GM12801 (cell line): ENCODE measurements around the gene OTOP3.

Experiments
- TF ChIP-seq, protein P1 (sequence below): IDR thresholded peaks from one replicate; pipeline ENCODE4 v1.5.1; 2011; ENCODE audit warnings: control low read depth; ENCODE audit not compliant: insufficient read length; ENCODE audit errors: extremely low read depth

The OTOP3 gene

DNA sequence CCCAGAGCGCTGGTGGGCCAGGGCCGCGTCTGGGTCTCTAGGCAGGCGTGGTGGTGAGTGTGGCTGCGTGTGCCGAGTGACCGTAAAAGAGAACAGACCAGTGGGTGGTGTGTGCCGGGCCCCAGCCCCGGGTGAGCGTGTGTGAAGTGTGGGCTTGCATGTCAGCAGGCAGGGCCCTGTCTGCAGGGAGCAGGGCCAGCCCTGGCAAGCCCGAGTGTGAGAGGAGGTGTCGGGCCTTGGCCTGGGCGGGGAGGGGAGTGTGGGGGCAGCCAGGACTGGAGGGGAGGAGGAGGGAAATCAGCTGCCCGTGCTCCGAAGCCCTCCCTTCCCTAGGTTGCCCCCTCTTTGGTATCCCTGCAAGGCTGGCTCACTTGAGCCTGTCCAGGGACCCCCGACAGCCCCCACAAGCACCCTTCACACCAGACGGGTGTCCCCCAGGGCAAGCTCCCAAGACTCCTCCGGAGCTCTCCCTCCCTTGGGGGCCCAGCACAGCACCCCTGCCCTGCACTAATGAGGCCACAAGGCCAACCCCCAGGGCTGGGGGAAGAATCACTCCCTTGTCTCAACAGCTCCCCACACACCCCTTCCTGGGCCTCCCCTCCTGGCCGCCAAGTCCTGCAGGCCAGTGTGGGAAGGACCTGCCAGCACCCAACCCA, 14.5 kb upstream of the OTOP3 start:
- TF ChIP-seq, protein P1, sequence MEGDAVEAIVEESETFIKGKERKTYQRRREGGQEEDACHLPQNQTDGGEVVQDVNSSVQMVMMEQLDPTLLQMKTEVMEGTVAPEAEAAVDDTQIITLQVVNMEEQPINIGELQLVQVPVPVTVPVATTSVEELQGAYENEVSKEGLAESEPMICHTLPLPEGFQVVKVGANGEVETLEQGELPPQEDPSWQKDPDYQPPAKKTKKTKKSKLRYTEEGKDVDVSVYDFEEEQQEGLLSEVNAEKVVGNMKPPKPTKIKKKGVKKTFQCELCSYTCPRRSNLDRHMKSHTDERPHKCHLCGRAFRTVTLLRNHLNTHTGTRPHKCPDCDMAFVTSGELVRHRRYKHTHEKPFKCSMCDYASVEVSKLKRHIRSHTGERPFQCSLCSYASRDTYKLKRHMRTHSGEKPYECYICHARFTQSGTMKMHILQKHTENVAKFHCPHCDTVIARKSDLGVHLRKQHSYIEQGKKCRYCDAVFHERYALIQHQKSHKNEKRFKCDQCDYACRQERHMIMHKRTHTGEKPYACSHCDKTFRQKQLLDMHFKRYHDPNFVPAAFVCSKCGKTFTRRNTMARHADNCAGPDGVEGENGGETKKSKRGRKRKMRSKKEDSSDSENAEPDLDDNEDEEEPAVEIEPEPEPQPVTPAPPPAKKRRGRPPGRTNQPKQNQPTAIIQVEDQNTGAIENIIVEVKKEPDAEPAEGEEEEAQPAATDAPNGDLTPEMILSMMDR, result no peak

DNA sequence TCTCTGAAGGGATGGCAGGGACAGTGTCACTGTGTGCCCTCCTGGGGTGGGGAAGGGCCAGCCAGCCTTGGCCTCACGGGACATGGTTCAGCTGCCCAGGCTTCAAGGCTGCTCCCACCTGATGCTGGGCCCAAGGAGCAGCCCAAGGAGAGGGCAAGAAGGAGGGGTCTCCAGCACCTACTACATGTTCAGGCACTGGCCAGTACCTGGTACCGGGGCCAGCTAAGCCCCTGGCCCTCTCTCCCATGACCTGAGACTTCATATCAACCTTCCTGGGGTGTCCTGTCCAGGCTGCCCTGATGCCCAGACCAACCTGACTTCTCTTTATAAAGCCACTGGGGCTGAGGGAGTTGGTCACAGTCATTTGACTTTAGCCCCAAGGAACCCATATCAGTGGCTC, 13.9 kb upstream of the OTOP3 start:
- TF ChIP-seq, protein P1, result no peak

DNA sequence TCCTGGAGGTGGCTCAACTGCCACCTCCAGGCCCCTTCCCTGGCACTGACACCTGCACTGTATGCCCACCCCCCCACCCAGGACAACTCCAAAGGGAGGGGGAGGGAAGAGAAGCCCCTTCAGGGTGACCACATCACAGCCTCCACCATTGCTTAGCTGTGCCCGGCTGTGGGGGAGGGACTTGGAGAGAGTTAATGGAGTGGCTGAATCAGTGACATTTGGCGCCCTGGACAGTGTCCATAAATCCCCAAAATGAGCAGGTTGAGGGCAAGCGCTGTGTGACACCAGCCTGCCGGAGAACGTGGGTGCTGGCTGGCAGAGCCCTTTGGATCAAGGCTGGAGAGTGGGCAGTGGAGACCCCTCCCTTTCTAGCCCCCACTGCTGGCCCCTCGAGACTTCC, 13.5 kb upstream of the OTOP3 start:
- TF ChIP-seq, protein P1, result no peak

DNA sequence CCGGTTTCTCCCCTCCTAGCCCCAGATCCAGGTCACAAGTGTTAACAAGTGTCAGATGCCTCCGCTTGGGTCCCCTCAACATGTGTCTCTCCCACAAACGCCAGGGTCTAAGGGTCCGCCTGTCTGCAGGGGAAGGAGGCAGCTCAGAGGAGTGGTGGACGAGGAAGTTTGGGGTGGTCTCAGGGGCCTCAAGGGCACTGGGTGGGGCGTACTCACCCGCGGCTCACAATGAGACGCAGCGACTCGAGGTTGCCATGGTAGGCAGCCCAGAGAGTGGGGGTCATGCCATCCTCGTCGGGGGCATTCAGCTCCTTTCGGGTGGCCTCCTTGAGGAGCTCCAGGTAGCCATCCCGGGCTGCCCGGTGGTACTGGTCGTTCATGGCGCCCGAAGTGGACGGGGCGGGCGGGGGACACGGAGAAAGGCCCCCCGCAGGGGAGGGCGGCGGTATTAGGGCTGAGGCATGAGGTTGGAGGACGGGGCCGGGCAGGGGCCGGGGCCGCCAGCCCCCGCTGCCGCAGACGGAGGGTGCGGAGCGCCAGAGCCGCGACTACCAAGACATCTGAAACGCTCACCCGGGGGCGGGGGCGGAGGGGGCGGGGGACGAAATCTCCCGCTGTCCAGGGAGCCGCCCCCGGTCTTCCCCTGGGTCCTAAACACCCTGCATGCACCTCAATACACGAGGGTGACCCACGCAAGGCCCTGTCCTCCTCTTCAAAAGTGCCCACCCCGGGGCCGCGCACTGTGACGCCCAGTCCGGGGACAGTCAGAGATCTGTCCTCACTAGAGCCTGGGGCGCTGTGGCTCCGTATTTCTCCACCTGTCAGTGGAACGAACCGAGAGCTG, 12.8 kb upstream of the OTOP3 start, which contains the start of gene USH1G:
Gene USH1G (minus strand): TSS at position 562 of the 844 bp plus-strand sequence. CDS start 182 bp downstream, at position 380.
- TF ChIP-seq, protein P1, result no peak

DNA sequence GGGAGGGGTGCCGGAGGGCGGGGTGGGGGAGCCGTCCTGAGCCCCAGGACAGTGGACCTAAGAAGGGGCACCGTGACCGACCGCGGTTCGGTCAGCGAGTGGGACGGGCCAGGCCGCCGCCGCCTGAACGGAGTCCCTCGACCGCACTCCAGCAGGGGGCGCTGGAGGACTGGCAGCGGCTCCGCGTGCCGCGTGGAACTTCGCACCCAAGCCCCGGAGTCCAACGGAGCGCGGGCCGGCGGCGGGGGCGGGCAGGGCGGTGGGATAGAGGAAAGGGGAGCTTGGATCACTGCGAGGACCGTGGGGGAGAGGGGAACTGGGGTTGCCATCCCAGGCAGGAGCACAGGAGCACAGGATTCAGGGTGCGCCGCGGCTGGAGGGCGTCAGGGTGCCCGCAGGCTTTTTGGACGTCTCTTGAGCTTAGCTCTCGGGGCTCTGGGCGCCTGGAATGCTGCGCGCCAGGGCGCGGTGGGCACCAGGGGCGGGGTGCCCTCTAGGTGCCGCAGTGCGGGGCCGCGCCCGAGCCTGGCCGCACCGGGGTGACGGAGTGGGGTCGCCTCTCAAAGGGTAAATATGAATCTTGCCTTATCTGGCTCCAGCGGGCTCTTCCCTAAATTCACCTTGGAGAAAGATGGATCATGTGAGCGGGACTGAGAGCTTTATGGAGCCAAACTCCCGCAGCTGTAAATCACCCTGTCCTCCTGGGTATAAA, 12.0 kb upstream of the OTOP3 start:
- TF ChIP-seq, protein P1, result no peak

GRCh38 chr17:74924250-74924948, 11.3 kb upstream of the OTOP3 start, which contains the start of gene OTOP2:
TSS of gene OTOP2 (plus strand) at chr17:74924273. CDS start at chr17:74924633, 360 bp downstream.
- TF ChIP-seq, protein P1, result no peak

GRCh38 chr17:74925242-74925641, 10.5 kb upstream of the OTOP3 start:
- TF ChIP-seq, protein P1, result no peak
